Stimulated activated CD4-positive, alpha-beta T cell treated with anti-CD3 and anti-CD28 coated beads, Interleukin-4, amount 100 ng/mL, for 1 hour (primary cell): Measurements from ENCODE around the gene CD47.
A peak's percentile ranks its signal among the peaks of the same experiment; 100 is the strongest.

Source experiments
- DNase-seq: peaks from one replicate; pipeline ENCODE4 v3.0.0-alpha.2; 2020

The CD47 gene

GRCh38 chr3:108114423-108115065 lies 23.7 kb upstream of the CD47 start:
- no peak for DNase-seq

- no peak for DNase-seq
Observed at GRCh38 chr3:108113975-108114374, 23.1 kb upstream of the CD47 start.

- no peak for DNase-seq
Observed at GRCh38 chr3:108110934-108111333, 20.1 kb upstream of the CD47 start.

GRCh38 chr3:108108416-108108815 lies 17.6 kb upstream of the CD47 start:
- DNase-seq = no peak

GRCh38 chr3:108106449-108106848 lies 15.6 kb upstream of the CD47 start:
- DNase-seq = no peak

GRCh38 chr3:108106031-108106430 lies 15.2 kb upstream of the CD47 start:
- DNase-seq = no peak

GRCh38 chr3:108103886-108104797 lies 13.3 kb upstream of the CD47 start:
- DNase-seq = no peak

GRCh38 chr3:108103040-108103751 lies 12.4 kb upstream of the CD47 start:
- no peak for DNase-seq

GRCh38 chr3:108102420-108103039 lies 11.7 kb upstream of the CD47 start:
- DNase-seq = no peak

- peak; percentile 19 for DNase-seq
Observed at GRCh38 chr3:108100906-108101660, 10.3 kb upstream of the CD47 start.

- DNase-seq = no peak
Observed at GRCh38 chr3:108099679-108100428, 9.0 kb upstream of the CD47 start.

- DNase-seq = no peak
Observed at GRCh38 chr3:108099244-108099643, 8.4 kb upstream of the CD47 start.

GRCh38 chr3:108098003-108098370 lies 7.2 kb upstream of the CD47 start:
- no peak for DNase-seq

- no peak for DNase-seq
Observed at GRCh38 chr3:108097322-108098002, 6.6 kb upstream of the CD47 start.

- no peak for DNase-seq
Observed at GRCh38 chr3:108096532-108097321, 5.9 kb upstream of the CD47 start.

- no peak for DNase-seq
Observed at GRCh38 chr3:108093616-108094015, 2.8 kb upstream of the CD47 start.

- no peak for DNase-seq
Observed at GRCh38 chr3:108093021-108093420, 2.2 kb upstream of the CD47 start.

GRCh38 chr3:108092501-108092900 lies 1.7 kb upstream of the CD47 start:
- no peak for DNase-seq

- DNase-seq = peak; percentile 45
Observed at GRCh38 chr3:108091498-108092250, 843 bp upstream of the CD47 start.
